B cell (primary cell): Measurements from ENCODE around the gene ATXN3L. TPM values are rescaled to one million over a fixed set of nuclear protein-coding genes. Genes with fewer than 3 reads are reported as not detected.

ENCODE experiments used
- ATAC-seq: fragments of 200-7000 bp; cut with Tn5 transposase; one replicate; pipeline ENCODE4 v1.10.0; 2021; ENCODE audit warnings: low read depth, mild to moderate bottlenecking, moderate number of reproducible peaks, moderate library complexity
- CTCF ChIA-PET: fragments of 350-600 bp; sonication (Branson Sonifier 250); formaldehyde crosslinking; loops from one replicate; lab custom pipeline; 2021; ENCODE audit warnings: antibody characterized with exemption, inconsistent platforms; lab: Charles Lee
- POLR2A ChIA-PET: fragments of 350-600 bp; sonication (Branson Sonifier 250); formaldehyde crosslinking; loops from one replicate; lab custom pipeline; 2021; ENCODE audit warnings: antibody characterized with exemption; lab: Charles Lee
- DNase-seq: peaks from one replicate; pipeline ENCODE4 v3.0.0; 2013
- H2AFZ ChIP-seq: 2 replicates; pipeline ENCODE4 v1.6.1; 2012; ENCODE audit warnings: mild to moderate bottlenecking, low read depth, low read length; ENCODE audit not compliant: insufficient read depth, poor library complexity, severe bottlenecking
- H3K27ac ChIP-seq, 2 donors: 1 replicate in 1 of 2; 2 replicates in 1 of 2; pipeline ENCODE4 v1.5.1; 2012 to 2013; ENCODE audit warnings: low read length in 2 of 2, mild to moderate bottlenecking in 2 of 2, moderate library complexity in 1 of 2
- H3K27me3 ChIP-seq, 4 experiments: fragments of 200-600 bp in 1 of 4; sonication (generic) in 1 of 4; replicated peaks in 1 of 4; 1 replicate in 2 of 4; 2 replicates in 2 of 4; pipeline versions ENCODE4 v1.6.1 to v1.7.0; 2013 to 2016; ENCODE audit warnings: low read length in 3 of 4, mild to moderate bottlenecking in 2 of 4, mixed read lengths in 1 of 4, moderate library complexity in 1 of 4; ENCODE audit not compliant: insufficient read depth in 4 of 4, control insufficient read depth in 3 of 4; ENCODE audit errors: control extremely low read depth in 1 of 4
- H3K36me3 ChIP-seq, 2 experiments: replicated peaks in 1 of 2; 1 replicate in 1 of 2; 2 replicates in 1 of 2; pipeline versions ENCODE4 v1.6.1 to v1.7.1; 2013; ENCODE audit warnings: low read length in 1 of 2; ENCODE audit not compliant: insufficient read depth in 2 of 2, control insufficient read depth in 1 of 2; ENCODE audit errors: control extremely low read depth in 1 of 2, extremely low read depth in 1 of 2
- H3K4me1 ChIP-seq, 2 donors: fragments of 200-600 bp in 1 of 2; sonication (generic) in 1 of 2; 1 replicate in 1 of 2; 2 replicates in 1 of 2; pipeline versions ENCODE4 v1.5.1 to v1.6.1; 2013 to 2017; ENCODE audit warnings: low read length in 2 of 2; ENCODE audit not compliant: control insufficient read depth in 2 of 2, insufficient read depth in 2 of 2
- H3K4me2 ChIP-seq: replicated peaks from 2 replicates; pipeline ENCODE3; 2012; ENCODE audit warnings: mild to moderate bottlenecking, low read depth, low read length; ENCODE audit not compliant: poor library complexity, severe bottlenecking
- H3K4me3 ChIP-seq, 5 experiments: fragments of 200-600 bp in 1 of 5; sonication (generic) in 1 of 5; 1 replicate in 3 of 5; 2 replicates in 2 of 5; pipeline versions ENCODE4 v1.5.1 to v1.7.0; 2011 to 2016; ENCODE audit warnings: low read length in 4 of 5, mild to moderate bottlenecking in 4 of 5, low read depth in 2 of 5, control low read depth in 1 of 5, moderate library complexity in 1 of 5; ENCODE audit not compliant: insufficient read depth in 1 of 5; ENCODE audit errors: control extremely low read depth in 1 of 5, extremely low read depth in 1 of 5
- H3K79me2 ChIP-seq: fragments of 200-600 bp; sonication (generic); one replicate; pipeline ENCODE4 v1.6.0; 2016; ENCODE audit warnings: low read length; ENCODE audit not compliant: control insufficient read depth, insufficient read depth
- H3K9ac ChIP-seq: fragments of 200-600 bp; sonication (generic); 2 replicates; pipeline ENCODE4 v1.6.1; 2017; ENCODE audit warnings: mild to moderate bottlenecking, low read length, moderate library complexity
- H3K9me3 ChIP-seq, 3 donors: one replicate each; pipeline versions ENCODE4 v1.6.1 to v1.7.1; 2013; ENCODE audit warnings: low read length in 2 of 3; ENCODE audit not compliant: control insufficient read depth in 2 of 3, insufficient read depth in 1 of 3; ENCODE audit errors: control extremely low read depth in 1 of 3
- H4K20me1 ChIP-seq: 2 replicates; pipeline ENCODE4 v1.6.0; 2012; ENCODE audit warnings: mild to moderate bottlenecking, low read length; ENCODE audit not compliant: insufficient read depth, control insufficient read depth, poor library complexity, severe bottlenecking
- H3K27ac Mint-ChIP-seq: one replicate; pipeline ENCODE4 v1.8.0; 2021; ENCODE audit warnings: mixed read lengths
- H3K27me3 Mint-ChIP-seq: one replicate; pipeline ENCODE4 v1.8.0; 2021; ENCODE audit warnings: mixed read lengths
- H3K4me1 Mint-ChIP-seq: one replicate; pipeline ENCODE4 v1.8.0; 2021; ENCODE audit warnings: mixed read lengths
- H3K4me3 Mint-ChIP-seq: one replicate; pipeline ENCODE4 v1.8.0; 2021; ENCODE audit warnings: mixed read lengths
- H3K9me3 Mint-ChIP-seq: one replicate; pipeline ENCODE4 v1.8.0; 2022; ENCODE audit warnings: mixed read lengths; ENCODE audit not compliant: insufficient read depth
- CTCF ChIP-seq: fragments of 200-600 bp; IDR thresholded peaks from one replicate; pipeline ENCODE4 v1.8.0; 2022; ENCODE audit warnings: antibody characterized with exemption, mild to moderate bottlenecking
- EZH2 ChIP-seq: IDR thresholded peaks from 2 replicates; pipeline ENCODE4 v1.6.1; 2012; ENCODE audit warnings: borderline replicate concordance, low read depth, mild to moderate bottlenecking, moderate library complexity, low read length; ENCODE audit not compliant: insufficient read depth, poor library complexity, severe bottlenecking
- WGBS: methylation state at CpG from one replicate; pipeline ENCODE4 v1.1.5; 2013; ENCODE audit warnings: missing lambda C conversion rate; ENCODE audit not compliant: insufficient coverage; 5-methylcytosine and 5-hydroxymethylcytosine counted together
- intact Hi-C: fragments of 100-400 bp; cut with micrococcal nuclease; formaldehyde crosslinking; loops from one replicate; pipeline ENCODE4 v1.10.0; 2022
- polyA plus RNA-seq: library from polyadenylated mRNA; depleted of rRNA; stranded (reverse); fragments of >200 nt; gene quantifications from 2 replicates; pipeline ENCODE4 v1.2.3, GENCODE V29; 2012
- total RNA-seq, 2 donors: library from RNA; stranded (reverse); fragments of 120-200 nt in 1 of 2; gene quantifications; 1 replicate in 1 of 2; 2 replicates in 1 of 2; pipeline versions ENCODE4 v1.2.3 to v1.2.4, GENCODE V29; 2013 to 2022

ATXN3L gene
- total and polyA plus RNA-seq, 2 donors (not counting 1 experiment from before 2014, with no cell fraction given), result not detected

- H3K27me3 Mint-ChIP-seq, result no peaks in the 10 kb centered on the region
- no peak overlapping the region for H3K4me3 ChIP-seq
- no peaks in the 10 kb centered on the region for H3K27me3 ChIP-seq
- H3K4me2 ChIP-seq, result no peak overlapping the region
- intact Hi-C loops, result loop anchor here (10.0 kb wide), 1 partner anchor 57 kb away; no protein-coding TSS in a partner anchor
- H3K36me3 ChIP-seq, result no peaks in the 10 kb centered on the region
- H4K20me1 ChIP-seq, result no peaks in the 10 kb centered on the region
- no peak overlapping the region for H3K27ac ChIP-seq
- ATAC-seq (no peak), DNase-seq (no peak)
- 82% methylated on average over 5 of the region's 7 CpGs for WGBS
- POLR2A ChIA-PET, result no interaction called here
- peaks cover 5% of the 10 kb centered on the region for H3K4me1 Mint-ChIP-seq
- no peaks in the 10 kb centered on the region for H3K4me1 ChIP-seq
- H3K9me3 Mint-ChIP-seq, result no peaks in the 10 kb centered on the region
- no peak overlapping the region for H2AFZ ChIP-seq
- H3K27ac Mint-ChIP-seq, result no peak overlapping the region
- H3K9ac ChIP-seq, result no peak overlapping the region
- no peak overlapping the region for H3K4me3 Mint-ChIP-seq
- no peak for TF ChIP-seq CTCF
- TF ChIP-seq EZH2, result no peak
- no peaks in the 10 kb centered on the region for H3K9me3 ChIP-seq
- CTCF ChIA-PET, result no interaction called here
- no peaks in the 10 kb centered on the region for H3K79me2 ChIP-seq
Measured at GRCh38 chrX:13367950-13368349, 48.1 kb upstream of the ATXN3L start.

GRCh38 chrX:13366698-13367097 lies 46.8 kb upstream of the ATXN3L start:
- DNase-seq, result no peak
- H3K27ac Mint-ChIP-seq, result no peak overlapping the region

More at GRCh38 chrX:13366698-13367097, 46.8 kb upstream of the ATXN3L start:
- no peaks in the 10 kb centered on the region for H3K9me3 Mint-ChIP-seq
- no peaks in the 10 kb centered on the region for H3K79me2 ChIP-seq
- no peaks in the 10 kb centered on the region for H3K27me3 ChIP-seq
- H3K4me3 ChIP-seq, result no peak overlapping the region
- ChIA-PET CTCF (interaction anchor here (0.8 kb wide), 1 partner anchor 373 kb away, joined by 3 read pairs; no protein-coding TSS in a partner anchor), POLR2A (no interaction called here)
- intact Hi-C loops, result loop anchor here (10.0 kb wide), 1 partner anchor 58 kb away; no protein-coding TSS in a partner anchor
- H3K4me3 Mint-ChIP-seq, result no peak overlapping the region
- no peak overlapping the region for H2AFZ ChIP-seq
- H3K36me3 ChIP-seq, result no peaks in the 10 kb centered on the region
- no peak overlapping the region for H3K4me2 ChIP-seq
- no peaks in the 10 kb centered on the region for H3K9me3 ChIP-seq
- no CpG with 5 or more reads among the region's 4 CpGs for WGBS
- H4K20me1 ChIP-seq, result no peaks in the 10 kb centered on the region
- TF ChIP-seq CTCF (no peak), EZH2 (no peak)
- no peak for ATAC-seq
- no peaks in the 10 kb centered on the region for H3K4me1 ChIP-seq
- H3K27ac ChIP-seq, result no peak overlapping the region
- no peaks in the 10 kb centered on the region for H3K4me1 Mint-ChIP-seq
- no peaks in the 10 kb centered on the region for H3K27me3 Mint-ChIP-seq
- no peak overlapping the region for H3K9ac ChIP-seq
